ENCODE data around the gene MOB3B.
"Not testable (repeated sequence)": the region's sequence is repeated elsewhere in the genome, so short reads cannot be mapped to it uniquely, and the experiment has no call there.

MOB3B gene

GRCh38 chr9:27514551-27514950 is 15.1 kb downstream of the MOB3B start:
- no peak for DNase-seq

- DNase-seq, result no peak
Measured at GRCh38 chr9:27511771-27512170, 17.8 kb downstream of the MOB3B start.

- DNase-seq, result no peak
Measured at GRCh38 chr9:27510780-27511179, 18.8 kb downstream of the MOB3B start.

GRCh38 chr9:27506981-27507380 is 22.6 kb downstream of the MOB3B start:
- no peak for DNase-seq

- no peak for DNase-seq
Measured at GRCh38 chr9:27505744-27506161, 23.9 kb downstream of the MOB3B start.

GRCh38 chr9:27504259-27504658 is 25.4 kb downstream of the MOB3B start:
- no peak for DNase-seq

GRCh38 chr9:27503623-27504022 is 26.0 kb downstream of the MOB3B start:
- DNase-seq, result no peak

GRCh38 chr9:27500902-27501301 is 28.7 kb downstream of the MOB3B start:
- DNase-seq, result not testable (repeated sequence)

- no peak for DNase-seq
Measured at GRCh38 chr9:27499451-27499850, 30.2 kb downstream of the MOB3B start.

GRCh38 chr9:27497883-27498417 is 31.7 kb downstream of the MOB3B start:
- DNase-seq, result no peak

GRCh38 chr9:27496135-27496504 is 33.5 kb downstream of the MOB3B start:
- no peak for DNase-seq

GRCh38 chr9:27495480-27496134 is 34.0 kb downstream of the MOB3B start:
- DNase-seq, result no peak

GRCh38 chr9:27491154-27491553 is 38.5 kb downstream of the MOB3B start:
- DNase-seq, result no peak

GRCh38 chr9:27489087-27489876 is 40.3 kb downstream of the MOB3B start:
- DNase-seq, result no peak

GRCh38 chr9:27487927-27488326 is 41.7 kb downstream of the MOB3B start:
- DNase-seq, result no peak

GRCh38 chr9:27487128-27487640 is 42.4 kb downstream of the MOB3B start:
- no peak for DNase-seq

GRCh38 chr9:27485158-27485557 is 44.5 kb downstream of the MOB3B start:
- no peak for DNase-seq

- no peak for DNase-seq
Measured at GRCh38 chr9:27483576-27483975, 46.0 kb downstream of the MOB3B start.

GRCh38 chr9:27482709-27483108 is 46.9 kb downstream of the MOB3B start:
- DNase-seq, result no peak

- no peak for DNase-seq
Measured at GRCh38 chr9:27478322-27478721, 51.3 kb downstream of the MOB3B start.

- DNase-seq, result no peak
Measured at GRCh38 chr9:27476870-27477515, 52.6 kb downstream of the MOB3B start.

GRCh38 chr9:27475057-27475595 is 54.5 kb downstream of the MOB3B start:
- no peak for DNase-seq

GRCh38 chr9:27474305-27474704 is 55.3 kb downstream of the MOB3B start:
- no peak for DNase-seq
